HG02870 (cell line): ENCODE results near the gene CRACR2A.

Experiments
- ATAC-seq: cut with Tn5 transposase; IDR thresholded peaks from one replicate; pipeline ENCODE4 v1.9.1; 2021; ENCODE audit warnings: mild to moderate bottlenecking, moderate library complexity; ENCODE audit not compliant: unreplicated experiment

CRACR2A gene

GRCh38 chr12:3658327-3659163 lies 94.4 kb downstream of the CRACR2A start:
- no peak for ATAC-seq

DNA sequence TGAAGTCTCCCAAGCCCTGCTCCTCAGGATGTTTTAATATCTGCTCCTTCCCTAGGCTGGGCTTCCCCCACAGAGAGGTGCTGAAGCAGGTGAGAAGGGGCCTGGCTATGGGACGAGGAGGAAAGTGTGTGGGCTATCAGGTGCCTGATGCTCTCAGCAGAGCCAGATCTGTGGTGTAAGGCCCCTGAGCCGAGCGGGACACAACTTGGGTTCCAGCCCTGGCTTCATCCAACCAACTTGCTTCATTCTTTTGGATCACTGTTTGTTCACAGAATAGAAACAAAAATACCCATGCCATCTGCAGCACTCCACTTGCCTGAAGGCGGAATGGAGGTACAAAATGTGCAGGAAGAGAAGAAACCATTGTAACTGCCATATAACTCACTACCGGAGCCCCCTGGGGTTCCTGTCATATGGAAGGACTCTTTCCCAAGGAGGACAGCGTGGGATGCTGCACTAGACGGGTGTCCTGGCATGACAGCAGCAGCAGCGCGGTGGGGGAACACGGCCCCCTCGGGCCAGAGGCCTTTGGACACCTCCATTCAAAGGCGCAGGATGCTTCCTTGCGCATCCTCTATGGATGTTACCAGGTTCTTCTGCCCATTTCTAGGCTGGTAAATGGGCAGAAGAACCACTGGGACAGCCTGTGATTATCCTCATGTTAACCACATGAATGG lies 95.8 kb downstream of the CRACR2A start:
- ATAC-seq = no peak

DNA sequence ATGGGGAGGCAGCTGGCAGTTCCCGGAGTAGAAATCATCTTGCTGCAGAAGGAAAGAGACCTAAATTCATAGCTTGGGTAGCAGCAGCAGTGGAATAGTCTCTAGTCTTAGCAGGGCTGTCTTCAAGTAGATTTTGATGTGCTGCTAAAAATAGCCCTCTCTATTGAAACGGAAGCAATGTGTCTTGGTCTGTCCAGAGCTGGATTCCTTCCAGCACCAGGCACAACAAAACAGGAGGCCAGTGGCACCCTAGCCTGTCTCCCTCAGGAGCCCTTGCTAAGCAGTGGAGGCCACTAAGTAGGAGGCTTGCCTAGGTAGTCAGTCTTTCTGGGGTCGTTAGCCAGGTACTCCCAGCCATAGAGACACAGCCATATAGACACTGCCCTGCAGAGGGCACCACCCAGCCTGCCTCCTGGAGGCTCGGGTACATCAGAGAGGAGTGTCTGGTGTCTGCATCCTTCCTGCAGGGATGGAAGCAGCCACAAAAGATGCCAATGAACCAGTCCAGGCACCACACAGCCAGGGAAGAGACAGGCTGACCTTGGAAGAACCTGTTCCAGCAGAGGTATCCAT lies 97.5 kb downstream of the CRACR2A start:
- ATAC-seq = no peak

DNA sequence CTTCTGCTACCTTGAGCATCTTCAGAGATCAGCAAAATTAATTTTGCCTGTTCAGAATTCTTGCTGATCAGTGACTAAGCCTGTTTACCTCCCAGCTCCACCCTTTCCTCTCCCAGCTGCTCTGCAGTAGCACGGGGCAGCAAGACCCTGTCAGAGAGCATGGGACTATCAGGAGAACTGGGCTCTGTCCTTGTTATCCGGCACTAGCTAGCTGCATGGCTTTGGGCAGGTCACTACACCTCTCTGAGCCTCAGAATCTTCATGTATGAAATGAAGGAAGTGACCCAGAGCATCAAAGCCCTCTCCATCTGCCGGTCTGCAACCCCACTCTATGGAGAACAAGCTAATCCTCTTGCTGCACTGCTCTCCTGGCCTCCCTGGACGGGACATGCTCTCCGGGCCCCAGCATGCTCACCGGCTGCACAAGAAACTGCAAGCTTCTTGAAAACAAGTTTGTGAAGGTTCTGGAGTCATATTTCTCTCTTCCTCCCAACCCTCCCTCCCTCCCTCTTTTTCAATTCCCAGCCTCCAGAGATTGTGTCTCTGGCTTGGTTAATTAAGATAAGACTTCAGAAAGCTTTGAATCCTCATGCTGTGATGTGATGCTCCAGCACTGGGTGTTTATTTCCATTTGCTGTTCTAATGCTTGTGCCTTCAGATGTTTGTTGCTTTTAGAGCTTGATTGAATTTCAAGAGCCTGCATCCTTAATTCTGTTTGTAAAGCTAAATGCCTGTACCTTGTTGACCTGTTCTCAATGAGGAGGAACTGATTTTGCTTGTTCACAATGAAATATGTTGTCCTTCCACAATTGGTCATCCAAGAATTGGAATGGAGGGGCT lies 101.1 kb downstream of the CRACR2A start:
- no peak for ATAC-seq

GRCh38 chr12:3647504-3647903 lies 105.4 kb downstream of the CRACR2A start:
- ATAC-seq = no peak

GRCh38 chr12:3646561-3647241 lies 106.2 kb downstream of the CRACR2A start:
- no peak for ATAC-seq

- no peak for ATAC-seq
Observed at GRCh38 chr12:3645091-3645490, 107.8 kb downstream of the CRACR2A start.

GRCh38 chr12:3644104-3644503 lies 108.8 kb downstream of the CRACR2A start:
- no peak for ATAC-seq

DNA sequence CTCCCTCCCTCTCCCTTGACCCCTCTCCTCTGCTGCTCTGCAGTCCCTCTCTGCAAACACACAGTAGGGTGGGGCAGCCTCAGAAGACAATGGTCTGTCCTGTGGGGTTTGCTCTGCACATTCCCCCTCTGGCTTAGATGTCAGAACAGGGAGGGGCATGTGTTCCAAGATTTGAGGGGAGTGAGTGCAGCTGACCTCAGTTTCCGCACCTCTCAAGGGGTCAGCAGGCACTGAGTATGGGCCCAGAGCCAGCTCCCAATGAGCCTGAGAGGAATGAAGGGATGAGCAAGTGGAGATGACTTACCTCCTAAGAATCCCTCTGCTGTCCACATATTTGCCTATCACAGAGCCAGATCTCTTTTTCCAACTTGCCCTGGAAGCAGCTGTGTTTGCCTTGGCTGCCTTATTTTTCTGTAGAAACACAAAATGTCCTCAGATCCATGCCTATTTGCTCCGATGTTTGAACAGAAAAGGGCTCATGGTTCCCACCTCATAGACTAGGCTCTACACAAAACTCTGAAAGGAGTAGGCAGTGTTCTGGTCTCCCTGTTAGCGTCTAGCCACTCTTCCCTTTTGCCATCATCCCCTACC lies 111.4 kb downstream of the CRACR2A start:
- ATAC-seq = no peak

DNA sequence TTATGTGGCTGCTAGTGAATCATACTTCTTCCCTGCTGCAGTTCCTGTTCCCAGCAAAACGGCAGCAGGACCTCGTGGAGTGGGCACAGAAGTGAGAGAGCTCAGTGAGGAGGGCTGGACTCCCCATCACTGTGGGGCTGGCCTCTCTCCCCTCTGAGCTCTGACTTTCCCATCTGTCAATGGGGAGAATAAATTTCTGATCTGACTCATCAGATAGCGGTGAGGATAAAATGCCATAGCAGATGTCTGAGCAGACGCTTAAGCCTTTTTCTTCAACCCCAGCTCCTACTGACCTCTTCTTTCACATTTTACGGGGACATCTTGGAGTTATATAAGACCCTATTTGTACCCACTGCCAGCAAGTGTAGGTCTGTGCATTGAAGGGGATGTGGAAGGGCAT lies 116.6 kb downstream of the CRACR2A start:
- ATAC-seq = no peak

GRCh38 chr12:3634348-3634747 lies 118.6 kb downstream of the CRACR2A start:
- no peak for ATAC-seq

DNA sequence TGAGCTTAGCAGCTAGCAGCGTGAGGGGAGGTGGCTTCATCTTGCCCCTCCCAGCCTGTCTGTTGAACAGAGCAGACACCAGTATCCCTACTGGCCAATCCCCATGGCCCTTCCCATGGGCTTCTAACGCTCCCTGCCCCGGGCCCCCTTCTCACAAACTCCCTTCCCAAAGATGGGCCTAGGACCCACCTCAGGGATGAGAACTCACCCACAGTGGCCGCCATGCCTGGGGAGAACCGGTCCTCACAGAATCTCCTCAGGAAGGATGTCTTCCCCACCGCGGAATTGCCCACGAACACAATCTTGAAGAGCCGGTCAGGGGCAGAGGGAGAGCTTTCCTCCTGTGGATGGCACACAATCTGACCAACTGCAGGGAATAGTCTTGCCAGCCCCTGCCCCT lies 119.5 kb downstream of the CRACR2A start:
- no peak for ATAC-seq

GRCh38 chr12:3632754-3633153 lies 120.2 kb downstream of the CRACR2A start:
- no peak for ATAC-seq

DNA sequence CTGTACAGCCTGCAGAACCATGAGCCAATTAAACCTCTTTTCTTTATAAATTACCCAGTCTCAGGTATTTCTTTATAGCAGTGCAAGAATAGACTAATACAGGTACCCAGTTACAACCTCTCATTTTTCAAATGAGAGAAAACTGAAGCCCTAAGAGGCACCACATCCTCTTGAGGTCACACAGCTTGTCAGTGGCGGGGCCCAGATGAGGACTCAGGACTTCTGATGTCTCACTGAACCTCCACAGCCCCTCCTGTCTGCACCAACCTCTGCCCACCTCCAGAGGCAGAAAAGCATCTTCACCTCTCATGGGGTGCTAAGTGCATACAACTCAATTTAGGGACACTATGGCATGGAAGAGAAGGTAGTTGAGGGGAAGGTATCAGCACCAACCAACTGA lies 120.7 kb downstream of the CRACR2A start:
- no peak for ATAC-seq

DNA sequence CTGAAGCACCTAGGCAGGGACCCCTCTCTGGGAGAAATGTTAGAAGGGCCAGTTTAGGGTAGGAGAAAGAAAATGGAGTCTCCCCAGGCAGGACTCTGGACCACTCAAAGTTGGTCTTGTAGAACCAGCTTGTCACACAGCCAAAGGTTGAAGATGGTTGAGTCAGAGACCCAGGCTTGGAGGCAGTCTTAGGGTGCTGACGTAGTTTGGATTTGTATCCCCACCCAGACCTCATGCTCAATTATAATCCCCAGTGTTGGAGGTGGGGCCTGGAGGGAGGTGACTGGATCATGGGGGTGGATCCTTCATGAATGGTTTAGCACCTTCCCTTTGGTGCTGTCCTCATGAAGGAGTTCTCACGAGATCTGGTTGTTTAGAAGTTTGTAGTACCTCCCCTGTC lies 121.2 kb downstream of the CRACR2A start:
- ATAC-seq = no peak

DNA sequence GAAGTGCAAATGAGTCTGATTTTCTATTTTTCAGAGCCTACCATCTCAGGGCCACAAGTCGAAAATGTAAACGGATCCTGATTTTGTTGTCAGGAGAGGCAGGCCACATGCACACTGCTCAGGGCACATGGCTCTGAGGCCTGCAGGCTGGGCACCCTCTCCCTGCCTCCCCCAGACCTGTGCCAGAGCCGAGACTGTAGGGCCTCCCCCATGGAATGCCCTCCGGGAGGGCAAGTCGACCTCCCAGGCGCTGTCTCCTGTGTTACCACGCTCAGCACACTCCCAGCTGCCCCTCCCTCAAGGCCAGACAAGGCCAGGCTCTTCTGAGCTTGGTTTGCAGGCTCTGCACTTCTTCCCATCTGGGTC lies 121.7 kb downstream of the CRACR2A start:
- ATAC-seq = no peak

DNA sequence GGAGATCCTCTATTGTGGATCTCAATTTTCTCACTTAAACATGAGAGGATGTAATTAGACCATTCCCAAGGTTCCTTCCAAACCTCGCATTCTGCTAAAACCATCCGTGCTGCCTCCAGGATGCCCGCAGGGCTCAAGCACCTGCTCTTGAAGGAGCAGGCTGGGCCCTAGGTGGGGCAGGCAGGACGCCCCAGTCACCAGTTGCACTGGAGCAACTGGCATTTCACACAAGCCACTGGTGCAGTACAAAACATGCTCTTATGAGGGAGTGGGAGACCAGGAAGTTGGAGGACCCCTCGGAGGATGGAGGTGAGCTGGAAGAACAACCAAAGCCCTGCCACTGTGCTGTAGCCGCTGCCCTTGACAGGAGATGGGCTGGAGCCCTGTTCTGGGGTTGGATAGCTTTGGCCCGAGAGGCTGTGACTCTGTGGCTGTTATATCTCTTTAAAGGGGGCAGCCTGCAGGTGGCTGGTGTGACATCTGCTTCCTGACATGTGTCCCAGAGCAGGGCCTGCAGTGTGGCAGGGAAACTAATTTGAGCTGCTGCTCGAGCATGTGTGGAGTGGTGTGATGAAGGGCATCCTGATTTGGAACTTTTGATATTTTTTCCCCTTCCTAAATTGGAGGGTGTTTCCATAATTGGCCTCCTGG lies 122.2 kb downstream of the CRACR2A start:
- ATAC-seq = no peak

DNA sequence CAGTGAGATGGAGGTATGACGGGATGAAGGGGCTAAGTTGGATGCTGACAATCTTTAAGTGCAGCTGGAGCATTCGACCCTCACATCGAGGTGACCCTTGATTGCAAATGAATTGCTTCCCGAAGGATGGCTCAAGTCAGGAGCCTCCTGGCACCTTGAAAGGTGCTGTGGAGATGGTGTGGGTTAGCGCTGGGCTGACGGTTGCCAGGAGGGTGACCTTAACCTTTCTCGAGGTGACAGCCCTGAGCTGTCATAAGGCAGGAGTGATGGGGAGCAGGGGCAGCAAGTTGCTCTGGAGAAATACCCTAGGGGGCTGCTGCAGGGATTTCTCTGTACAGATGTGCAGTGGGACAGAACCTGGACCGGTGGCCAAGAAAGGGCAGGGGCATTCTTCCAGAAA lies 122.8 kb downstream of the CRACR2A start:
- ATAC-seq = no peak

- ATAC-seq = no peak
Observed at GRCh38 chr12:3629057-3629830, 123.7 kb downstream of the CRACR2A start.
